Spleen (tissue), 11 donors: Measurements from ENCODE around the gene DPM1. TPM values are rescaled to one million over a fixed set of nuclear protein-coding genes. Genes with fewer than 3 reads are reported as not detected.

Source experiments
- DNase-seq: peaks from one replicate; pipeline ENCODE4 v3.0.0-alpha.2; 2020
- H3K27ac ChIP-seq, 8 donors: fragments of 200-600 bp; sonication (generic) in 7 of 8; 1 replicate in 4 of 8; 2 replicates in 4 of 8; pipeline versions ENCODE4 v1.5.0 to v1.8.0; 2016 to 2021; ENCODE audit warnings: inconsistent platforms in 4 of 8, mild to moderate bottlenecking in 4 of 8, moderate library complexity in 1 of 8
- H3K27me3 ChIP-seq, 7 donors: fragments of 200-600 bp; sonication (generic) in 6 of 7; replicated peaks in 1 of 7; 1 replicate in 4 of 7; 2 replicates in 3 of 7; pipeline versions ENCODE4 v1.5.0 to v1.8.0; 2016 to 2021; ENCODE audit warnings: inconsistent platforms in 3 of 7, mild to moderate bottlenecking in 1 of 7
- H3K36me3 ChIP-seq, 6 donors: fragments of 200-600 bp; sonication (generic) in 5 of 6; 1 replicate in 4 of 6; 2 replicates in 2 of 6; pipeline versions ENCODE4 v1.5.0 to v1.8.0; 2016 to 2021; ENCODE audit warnings: inconsistent platforms in 2 of 6
- H3K4me1 ChIP-seq, 6 donors: fragments of 200-600 bp; sonication (generic) in 5 of 6; 1 replicate in 3 of 6; 2 replicates in 3 of 6; pipeline versions ENCODE4 v1.5.0 to v1.8.0; 2016 to 2021; ENCODE audit warnings: inconsistent platforms in 3 of 6
- H3K4me3 ChIP-seq, 8 donors: fragments of 200-600 bp; sonication (generic) in 7 of 8; 1 replicate in 4 of 8; 2 replicates in 4 of 8; pipeline versions ENCODE4 v1.5.0 to v1.8.0; 2016 to 2021; ENCODE audit warnings: inconsistent platforms in 4 of 8, mild to moderate bottlenecking in 4 of 8, moderate library complexity in 2 of 8
- H3K9me3 ChIP-seq, 8 donors: fragments of 200-600 bp; sonication (generic) in 7 of 8; 1 replicate in 4 of 8; 2 replicates in 4 of 8; pipeline versions ENCODE4 v1.5.0 to v1.8.0; 2016 to 2021; ENCODE audit warnings: inconsistent platforms in 4 of 8
- POLR2A ChIP-seq, 3 donors: fragments of 450-650 bp; IDR thresholded peaks; one replicate each; pipeline ENCODE4 v1.5.1; 2017; ENCODE audit warnings: antibody characterized with exemption in 3 of 3, mild to moderate bottlenecking in 1 of 3
- POLR2AphosphoS5 ChIP-seq, 3 donors: sonication (generic); formaldehyde crosslinking; IDR thresholded peaks; one replicate each; pipeline ENCODE4 v1.5.1; 2017; ENCODE audit warnings: antibody characterized with exemption in 3 of 3
- WGBS, 5 donors: extraction: QIAGEN DNeasy Blood & Tissue Kit in 3 of 5; methylation state at CpG; one replicate each; pipeline versions ENCODE4 v1.1.5 to v1.1.7; 2013 to 2018; 5-methylcytosine and 5-hydroxymethylcytosine counted together
- intact Hi-C: fragments of 100-400 bp; cut with DNase I; formaldehyde crosslinking; loops from one replicate; pipeline ENCODE4 v1.15.0; 2023; ENCODE audit warnings: low total_unique reads
- polyA plus RNA-seq, 3 donors: library from polyadenylated mRNA; stranded (reverse); fragments of 200-250 nt; gene quantifications; one replicate each; pipeline ENCODE4 v1.2.1, GENCODE V29; 2013
- total RNA-seq, 7 donors: library from RNA; depleted of rRNA in 3 of 7; stranded (reverse); fragments of >200 nt in 3 of 7; fragmentation: NEBNext Ultra II Directional in 4 of 7; extraction: Animal tissue kit (Norgen Biotek cat#: 25700) in 4 of 7; gene quantifications; one replicate each; pipeline versions ENCODE4 v1.1.0 to v1.2.1, GENCODE V29; 2016 to 2021
- TF ChIP-seq, protein P1 (sequence below), 11 experiments: fragments of 200-600 bp in 7 of 11; fragments of 450-650 bp in 4 of 11; sonication (generic) in 4 of 11; IDR thresholded peaks in 8 of 11; conservative IDR thresholded peaks in 3 of 11; 1 replicate in 7 of 11; 2 replicates in 4 of 11; pipeline versions ENCODE4 v1.4.0 to v1.8.0; 2016 to 2021; ENCODE audit warnings: antibody characterized with exemption in 11 of 11, inconsistent platforms in 4 of 11, mild to moderate bottlenecking in 1 of 11
- donor health status: healthy with polysubstance abuse.
- donor health status: DM: no; HTN: no; CAD: no; lungs with moderate emphysema.
- donor health status: DM: no; HTN: no; CAD: no.
- donor health status: Bipolar disorder and iron deficiency.
- donor health status: healthy.
- donor health status: DM: no; HTN: no; CAD: no.
- donor health status: DM: yes; HTN: yes; CAD: no.

The DPM1 gene
- total and polyA plus RNA-seq, 10 donors = 28.1 to 65.0 (median 43.8) TPM

DNA sequence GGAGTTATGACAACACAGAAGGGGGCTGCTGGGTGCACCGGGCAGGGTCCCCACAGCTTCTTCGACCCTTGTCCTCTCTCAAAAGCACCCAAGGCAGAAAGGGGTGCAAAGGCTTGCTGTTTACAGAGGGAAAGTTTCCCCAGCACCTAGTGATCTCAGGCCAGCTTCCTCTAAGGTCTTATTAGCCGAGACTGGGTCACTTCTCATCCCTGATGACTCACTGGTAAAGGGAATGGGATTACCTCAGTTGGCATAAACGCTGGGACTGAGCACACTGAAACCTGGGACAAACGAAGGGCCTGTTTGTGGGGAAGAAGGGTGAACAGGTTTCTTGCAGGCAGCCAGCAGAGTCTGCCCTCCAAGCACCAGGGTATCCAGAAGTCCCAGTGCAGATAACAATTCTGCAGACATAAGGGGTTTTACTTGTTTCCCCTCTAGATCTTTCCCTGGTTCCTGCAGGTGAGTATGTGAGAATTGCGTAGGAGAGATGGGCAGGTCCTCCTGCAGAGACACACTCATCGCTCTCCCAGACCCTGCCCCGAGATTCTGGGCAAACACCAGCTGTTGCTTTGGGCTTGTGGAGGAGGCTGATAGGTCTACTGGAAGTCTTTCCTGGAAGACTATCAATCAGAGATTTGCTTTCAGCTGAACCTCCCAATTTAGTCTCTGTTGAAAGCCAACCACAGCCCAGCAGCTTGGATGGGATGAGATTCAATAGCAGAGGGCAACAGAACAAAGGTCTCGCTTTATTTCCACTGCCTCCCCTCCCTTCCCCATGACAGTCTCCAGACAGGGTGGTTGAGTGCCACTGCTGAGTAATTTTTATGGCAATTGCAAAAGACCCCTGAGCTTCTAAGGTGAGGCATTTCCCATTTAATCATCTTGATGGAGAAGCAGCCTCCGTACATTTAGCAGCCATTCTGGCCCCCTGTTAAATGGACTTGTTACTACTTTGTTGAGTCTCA, 38.9 kb upstream of the DPM1 start:
- no peak for TF ChIP-seq POLR2A (IDR thresholded peaks at IDR 0.05)
- TF ChIP-seq, protein P1, sequence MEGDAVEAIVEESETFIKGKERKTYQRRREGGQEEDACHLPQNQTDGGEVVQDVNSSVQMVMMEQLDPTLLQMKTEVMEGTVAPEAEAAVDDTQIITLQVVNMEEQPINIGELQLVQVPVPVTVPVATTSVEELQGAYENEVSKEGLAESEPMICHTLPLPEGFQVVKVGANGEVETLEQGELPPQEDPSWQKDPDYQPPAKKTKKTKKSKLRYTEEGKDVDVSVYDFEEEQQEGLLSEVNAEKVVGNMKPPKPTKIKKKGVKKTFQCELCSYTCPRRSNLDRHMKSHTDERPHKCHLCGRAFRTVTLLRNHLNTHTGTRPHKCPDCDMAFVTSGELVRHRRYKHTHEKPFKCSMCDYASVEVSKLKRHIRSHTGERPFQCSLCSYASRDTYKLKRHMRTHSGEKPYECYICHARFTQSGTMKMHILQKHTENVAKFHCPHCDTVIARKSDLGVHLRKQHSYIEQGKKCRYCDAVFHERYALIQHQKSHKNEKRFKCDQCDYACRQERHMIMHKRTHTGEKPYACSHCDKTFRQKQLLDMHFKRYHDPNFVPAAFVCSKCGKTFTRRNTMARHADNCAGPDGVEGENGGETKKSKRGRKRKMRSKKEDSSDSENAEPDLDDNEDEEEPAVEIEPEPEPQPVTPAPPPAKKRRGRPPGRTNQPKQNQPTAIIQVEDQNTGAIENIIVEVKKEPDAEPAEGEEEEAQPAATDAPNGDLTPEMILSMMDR (IDR thresholded peaks at IDR 0.05 in 8 of 11, conservative IDR thresholded peaks at IDR 0.05 in 3 of 11) = no peak
- no peak for TF ChIP-seq POLR2AphosphoS5 (IDR thresholded peaks at IDR 0.05)
- H3K4me3 ChIP-seq = no peak overlapping the region
- WGBS, 5 donors = 52 to 63% (median 60%) methylated on average over 10 of the region's 10 CpGs
- no peak for DNase-seq
- no peak overlapping the region for H3K27ac ChIP-seq
- H3K36me3 ChIP-seq = no peaks in the 10 kb centered on the region
- intact Hi-C loops = loop anchor here (10.0 kb wide), 1 partner anchor 598 kb away; no protein-coding TSS in a partner anchor
- H3K27me3 ChIP-seq = peaks cover 0 to 32% (median 2%) of the 10 kb centered on the region in 7 donors
- H3K4me1 ChIP-seq = peaks cover 0 to 10% (median 0%) of the 10 kb centered on the region in 6 donors
- H3K9me3 ChIP-seq = peaks cover 0 to 5% (median 0%) of the 10 kb centered on the region in 8 donors

- Histone ChIP-seq H3K4me1 (peaks cover 0 to 17% (median 0%) of the 10 kb centered on the region in 6 donors), H3K36me3 (no peaks in the 10 kb centered on the region), H3K4me3 (no peak overlapping the region), H3K27ac (no peak overlapping the region), H3K9me3 (peaks cover 0 to 5% (median 0%) of the 10 kb centered on the region in 8 donors), H3K27me3 (peaks cover 0 to 35% (median 2%) of the 10 kb centered on the region in 7 donors)
- DNase-seq = no peak
- intact Hi-C loops = loop anchor here (10.0 kb wide), 1 partner anchor 599 kb away; no protein-coding TSS in a partner anchor
- WGBS, 5 donors = 71 to 88% (median 78%) methylated on average over 5 of the region's 5 CpGs
- TF ChIP-seq, protein P1 (IDR thresholded peaks at IDR 0.05 in 8 of 11, conservative IDR thresholded peaks at IDR 0.05 in 3 of 11) = no peak
- no peak for TF ChIP-seq POLR2A (IDR thresholded peaks at IDR 0.05)
- TF ChIP-seq POLR2AphosphoS5 (IDR thresholded peaks at IDR 0.05) = no peak
Measured at GRCh38 chr20:50995506-50995905, 37.2 kb upstream of the DPM1 start.

- DNase-seq = no peak
- Histone ChIP-seq H3K9me3 (peaks cover 0 to 5% (median 0%) of the 10 kb centered on the region in 8 donors), H3K27ac (no peak overlapping the region), H3K4me3 (no peak overlapping the region), H3K36me3 (no peaks in the 10 kb centered on the region), H3K27me3 (peaks cover 0 to 26% (median 0%) of the 10 kb centered on the region in 7 donors), H3K4me1 (peaks cover 0 to 17% (median 0%) of the 10 kb centered on the region in 6 donors)
- intact Hi-C loops = loop anchor here (10.0 kb wide), 1 partner anchor 601 kb away; no protein-coding TSS in a partner anchor
- 71 to 89% (median 82%) methylated on average over 9 of the region's 9 CpGs for WGBS, 5 donors
- TF ChIP-seq POLR2AphosphoS5 (IDR thresholded peaks at IDR 0.05) = no peak
- TF ChIP-seq POLR2A (IDR thresholded peaks at IDR 0.05) = no peak
- TF ChIP-seq, protein P1 (IDR thresholded peaks at IDR 0.05 in 8 of 11, conservative IDR thresholded peaks at IDR 0.05 in 3 of 11) = no peak
Measured at GRCh38 chr20:50993876-50994275, 35.5 kb upstream of the DPM1 start.
